DMS 273 treated with DMSO at 0.1 percent for 48 hours (cell line): ENCODE measurements around the gene PANX1.
"Not testable (repeated sequence)": the region's sequence is repeated elsewhere in the genome, so short reads cannot be mapped to it uniquely, and the experiment has no call there.

Experiments
- DNase-seq: peaks from one replicate; lab custom pipeline; 2025; lab: John Stamatoyannopoulos, UW

PANX1 gene, protein sequence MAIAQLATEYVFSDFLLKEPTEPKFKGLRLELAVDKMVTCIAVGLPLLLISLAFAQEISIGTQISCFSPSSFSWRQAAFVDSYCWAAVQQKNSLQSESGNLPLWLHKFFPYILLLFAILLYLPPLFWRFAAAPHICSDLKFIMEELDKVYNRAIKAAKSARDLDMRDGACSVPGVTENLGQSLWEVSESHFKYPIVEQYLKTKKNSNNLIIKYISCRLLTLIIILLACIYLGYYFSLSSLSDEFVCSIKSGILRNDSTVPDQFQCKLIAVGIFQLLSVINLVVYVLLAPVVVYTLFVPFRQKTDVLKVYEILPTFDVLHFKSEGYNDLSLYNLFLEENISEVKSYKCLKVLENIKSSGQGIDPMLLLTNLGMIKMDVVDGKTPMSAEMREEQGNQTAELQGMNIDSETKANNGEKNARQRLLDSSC

DNA sequence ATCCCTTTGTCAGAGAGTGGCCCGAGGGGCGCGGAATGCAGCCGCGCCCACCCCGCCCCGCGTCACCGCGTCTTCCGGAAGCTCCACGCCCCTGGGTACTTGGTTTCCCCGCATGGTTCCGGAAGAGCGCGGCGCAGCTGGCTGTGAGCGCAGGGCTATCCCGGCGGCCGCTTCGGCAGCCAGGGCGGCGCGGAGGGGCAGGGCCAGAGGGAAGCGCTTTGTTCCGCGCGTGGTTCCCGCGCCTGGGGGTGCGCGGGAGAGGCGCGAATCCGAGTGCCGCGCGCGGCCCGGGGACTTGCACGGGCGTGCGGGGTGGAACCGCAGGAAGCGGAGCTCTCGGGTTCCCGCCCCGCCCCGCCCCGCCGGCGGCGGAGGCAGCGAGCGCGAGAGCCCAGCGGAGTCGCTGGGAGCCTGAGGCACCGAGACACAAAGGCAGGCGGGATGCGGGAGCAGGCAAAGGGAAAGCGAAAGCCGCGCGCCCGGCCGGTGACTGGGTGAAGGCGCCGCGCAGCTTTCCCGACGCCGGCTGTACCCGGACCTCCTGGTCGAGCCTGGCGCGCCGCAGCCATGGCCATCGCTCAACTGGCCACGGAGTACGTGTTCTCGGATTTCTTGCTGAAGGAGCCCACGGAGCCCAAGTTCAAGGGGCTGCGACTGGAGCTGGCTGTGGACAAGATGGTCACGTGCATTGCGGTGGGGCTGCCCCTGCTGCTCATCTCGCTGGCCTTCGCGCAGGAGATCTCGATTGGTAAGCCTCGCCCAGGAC, at the start of gene PANX1:
Gene PANX1 (plus strand): TSS at position 96 of the 766 bp plus-strand sequence. CDS start 472 bp downstream, at position 568.
- peak; percentile 51 for DNase-seq

DNA sequence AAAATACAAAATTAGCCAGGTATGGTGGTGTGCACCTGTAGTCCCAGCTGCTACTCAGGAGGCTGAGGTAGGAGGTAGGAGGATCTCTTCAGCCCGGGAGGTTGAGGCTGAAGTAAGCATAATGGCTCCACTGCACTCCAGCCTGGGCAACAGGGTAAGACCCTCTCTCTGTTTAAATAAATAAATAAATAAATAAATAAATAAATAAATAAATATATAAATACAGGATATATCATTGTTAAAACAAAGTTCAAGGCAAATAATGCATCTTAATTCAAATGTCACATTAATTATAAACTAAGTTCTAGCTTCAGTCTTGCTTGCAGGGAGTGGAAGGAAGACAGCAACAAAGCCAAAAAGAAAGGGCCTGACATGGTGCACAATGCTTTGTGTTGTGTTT, 44.5 kb upstream of the PANX1 start:
- DNase-seq, result no peak

DNA sequence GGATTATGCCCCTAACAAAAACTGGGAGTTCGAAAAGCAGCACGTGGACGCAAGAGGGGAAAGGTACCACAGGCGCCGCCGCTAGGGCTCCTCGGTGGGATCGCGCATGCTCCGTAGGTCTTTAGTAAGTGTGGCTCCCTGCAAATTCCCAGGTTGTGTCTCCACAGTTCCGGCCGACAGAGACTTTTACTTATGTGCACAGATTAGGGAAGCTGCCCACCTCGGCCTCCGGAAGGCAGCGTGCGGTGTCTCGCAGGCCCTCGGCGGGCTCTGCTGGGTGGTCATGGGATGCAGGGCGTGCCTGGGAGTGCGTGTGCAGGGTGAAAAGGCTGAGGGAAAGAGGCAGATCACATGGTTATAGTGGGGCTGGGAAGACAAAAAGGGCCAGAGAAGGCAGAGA, 39.7 kb upstream of the PANX1 start:
- DNase-seq, result no peak

DNA sequence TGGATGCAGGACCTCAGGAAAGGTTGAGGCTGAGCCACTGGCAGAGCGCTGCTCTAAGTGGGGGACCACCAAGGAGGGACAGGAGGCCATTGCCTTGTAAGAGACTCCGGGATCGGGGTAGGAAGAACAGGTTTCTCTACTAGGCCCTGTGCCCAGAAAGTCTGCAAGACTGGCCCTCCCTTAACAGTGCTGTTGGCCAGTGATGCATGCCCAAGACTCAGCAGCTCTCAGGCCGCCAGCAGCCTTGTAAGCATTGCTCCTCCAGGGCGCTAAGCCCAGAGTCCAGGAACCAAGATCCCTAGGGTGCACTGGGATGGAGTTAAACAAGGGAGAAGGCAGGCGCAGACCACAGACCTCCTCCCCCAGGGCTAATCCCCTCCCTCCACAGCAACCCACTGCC, 39.3 kb upstream of the PANX1 start:
- DNase-seq, result no peak

DNA sequence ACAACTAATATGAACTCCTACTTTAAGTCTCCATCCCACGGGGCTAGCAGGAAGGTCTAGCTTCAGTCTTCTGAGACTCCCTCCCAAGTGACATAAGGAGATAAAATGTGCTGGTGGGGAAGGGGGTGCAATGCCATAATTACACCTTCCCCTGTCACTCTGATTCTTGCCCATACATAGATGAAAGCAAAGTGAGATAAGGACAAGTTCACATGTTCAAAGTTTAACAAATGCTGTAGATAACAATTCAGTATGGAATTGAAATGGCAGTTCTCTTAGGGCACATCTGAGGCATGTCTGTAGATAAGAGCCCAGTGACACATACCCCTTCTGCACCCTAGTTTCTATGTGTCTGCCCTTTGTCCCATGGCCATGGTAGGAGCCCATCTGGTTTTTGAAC, 38.2 kb upstream of the PANX1 start:
- no peak for DNase-seq

DNA sequence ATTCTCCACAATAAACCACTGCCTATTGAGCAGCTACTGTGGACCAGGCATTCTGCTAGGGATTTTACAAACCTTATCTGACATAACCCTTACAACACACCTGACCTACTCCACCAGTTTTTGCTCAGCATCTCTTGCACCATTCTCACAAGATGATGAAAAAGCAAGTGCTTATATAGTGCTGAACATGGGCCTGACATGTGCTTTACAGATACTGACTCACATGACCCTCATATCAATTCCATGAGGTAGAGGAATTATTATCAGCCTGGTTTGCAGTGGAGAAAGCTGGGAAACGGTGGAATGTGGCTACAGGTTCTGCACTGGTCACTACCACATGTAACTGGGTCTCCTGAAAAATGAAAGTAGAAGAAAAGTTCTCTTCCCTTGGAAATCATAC, 37.5 kb upstream of the PANX1 start:
- no peak for DNase-seq

DNA sequence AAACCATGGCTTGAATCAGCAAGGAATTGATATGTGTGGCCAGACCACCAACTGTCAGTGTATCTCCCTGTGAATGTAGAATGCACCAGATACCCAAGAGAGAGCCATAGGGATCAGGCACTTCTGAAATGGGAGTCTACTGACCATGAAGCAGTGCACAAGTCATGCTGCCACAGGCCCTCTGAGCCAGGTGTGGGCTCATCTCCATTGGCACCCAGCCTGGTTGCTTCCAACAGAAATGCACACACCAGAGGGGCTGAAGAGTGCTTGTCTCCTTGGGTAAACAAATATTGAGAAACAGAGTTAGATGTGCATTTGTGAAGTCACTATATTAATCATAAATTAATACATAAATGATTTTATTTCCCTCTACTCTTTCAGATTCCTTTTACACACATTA, 28.4 kb upstream of the PANX1 start:
- no peak for DNase-seq

DNA sequence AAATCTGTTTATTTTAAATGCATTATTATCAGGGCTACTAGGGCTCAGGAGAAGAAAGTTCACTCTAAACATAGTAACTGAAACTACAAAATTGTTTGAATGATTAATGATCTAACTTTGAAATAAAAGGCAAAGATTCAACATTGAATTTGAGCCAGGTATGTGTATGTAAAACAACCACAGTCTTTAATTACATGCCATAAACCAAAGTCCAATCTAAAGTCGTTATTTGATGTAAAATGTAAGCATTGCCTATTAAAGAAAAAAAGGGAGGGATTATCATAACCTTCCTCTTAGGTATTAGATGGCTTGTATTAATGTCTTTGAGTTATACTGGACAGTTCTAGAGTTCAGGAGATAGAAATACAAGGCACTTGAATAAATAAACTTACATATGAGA, 25.2 kb upstream of the PANX1 start:
- no peak for DNase-seq

DNA sequence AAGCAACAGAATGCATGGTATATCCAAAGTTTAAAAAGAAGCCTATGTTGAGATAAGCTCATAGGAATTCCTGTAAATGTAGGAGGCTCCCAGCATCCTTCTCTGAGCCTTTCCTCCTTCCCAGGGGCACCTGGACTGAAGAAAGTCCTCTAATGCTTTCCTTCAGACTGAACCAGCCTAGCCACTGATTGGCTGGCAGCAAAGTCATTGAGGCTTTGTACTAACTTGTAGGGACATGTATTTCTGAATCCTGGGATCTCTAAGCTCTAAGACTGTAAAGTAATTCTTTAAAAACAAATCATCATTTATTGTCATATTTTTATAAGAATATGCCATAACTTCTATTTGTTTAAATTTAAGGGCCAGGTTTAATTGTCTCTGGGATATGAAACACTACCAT, 23.9 kb upstream of the PANX1 start:
- DNase-seq, result no peak

DNA sequence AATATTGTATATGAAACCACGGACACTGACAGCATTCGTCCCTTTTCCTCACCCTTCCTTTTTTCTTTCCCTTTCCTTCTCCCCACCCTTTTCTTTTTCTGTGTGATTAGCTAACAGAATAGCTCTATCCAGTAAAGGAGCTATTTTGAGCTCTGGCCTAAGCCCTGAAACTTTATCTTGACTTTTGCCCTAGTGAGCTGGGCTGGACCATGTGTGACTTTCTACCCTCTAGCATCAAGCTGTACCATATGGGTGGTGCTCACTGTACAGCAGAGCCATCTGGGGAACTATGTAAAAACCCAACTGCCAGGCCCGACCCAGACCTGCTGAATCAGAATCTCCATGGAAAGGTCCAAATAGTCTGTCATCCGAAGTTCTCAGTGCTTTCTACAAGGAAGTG, 21.9 kb upstream of the PANX1 start:
- DNase-seq, result no peak

DNA sequence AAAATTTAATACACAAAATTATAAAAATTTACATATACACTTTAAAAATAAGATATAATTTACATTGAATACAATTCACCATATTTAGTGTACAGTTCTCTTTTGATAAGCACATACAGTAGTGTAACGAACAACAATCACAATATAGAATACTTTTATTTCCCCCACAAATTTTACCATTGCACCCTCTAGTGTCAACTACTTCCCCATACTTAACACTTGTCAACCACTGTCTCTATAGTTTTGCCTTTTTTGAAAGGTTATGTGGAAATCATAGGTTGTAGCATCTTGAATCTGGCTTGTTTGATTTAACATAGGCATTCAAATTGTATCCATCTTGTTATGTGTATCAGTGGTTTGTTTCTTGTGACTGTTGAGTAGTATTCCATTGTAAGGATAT, 21.3 kb upstream of the PANX1 start:
- no peak for DNase-seq

DNA sequence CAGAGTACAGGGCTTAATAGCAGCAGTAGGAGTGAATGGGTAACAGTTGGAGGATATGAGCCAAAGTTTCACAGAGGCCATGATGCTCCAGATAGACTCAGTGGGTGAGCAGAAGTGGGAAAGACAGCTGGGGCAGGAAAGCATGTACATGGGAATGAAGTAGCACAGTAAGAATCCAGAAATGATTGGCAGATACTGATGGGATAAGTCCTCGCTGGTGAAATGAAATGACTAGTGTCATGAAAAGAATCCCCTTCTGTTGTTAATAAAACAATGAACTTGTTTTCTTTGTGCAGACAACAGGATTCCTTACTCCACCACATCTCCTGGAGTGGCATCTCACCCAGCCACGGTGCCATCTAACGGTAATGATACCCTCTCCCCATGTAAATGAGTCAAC, 17.4 kb upstream of the PANX1 start:
- DNase-seq, result no peak

DNA sequence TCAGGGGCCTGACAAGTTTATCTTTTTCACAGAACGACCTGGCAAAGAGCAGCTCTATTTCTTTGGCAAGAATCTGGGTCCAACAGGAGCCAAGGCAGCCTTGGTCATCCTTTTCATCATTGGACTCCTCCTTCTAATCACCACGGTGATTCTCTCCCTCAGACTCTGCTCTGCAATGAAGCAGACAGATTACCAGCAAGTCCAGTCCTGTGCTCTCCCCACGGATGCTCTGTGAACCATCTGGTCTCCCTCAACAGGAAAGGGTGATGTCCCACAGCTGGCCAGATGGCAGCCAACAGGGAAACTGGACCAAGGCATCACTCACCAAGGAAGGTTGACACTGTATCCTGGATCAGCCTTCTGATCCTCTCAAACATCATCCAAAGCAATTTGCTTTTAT, 17.0 kb upstream of the PANX1 start:
- DNase-seq, result no peak

DNA sequence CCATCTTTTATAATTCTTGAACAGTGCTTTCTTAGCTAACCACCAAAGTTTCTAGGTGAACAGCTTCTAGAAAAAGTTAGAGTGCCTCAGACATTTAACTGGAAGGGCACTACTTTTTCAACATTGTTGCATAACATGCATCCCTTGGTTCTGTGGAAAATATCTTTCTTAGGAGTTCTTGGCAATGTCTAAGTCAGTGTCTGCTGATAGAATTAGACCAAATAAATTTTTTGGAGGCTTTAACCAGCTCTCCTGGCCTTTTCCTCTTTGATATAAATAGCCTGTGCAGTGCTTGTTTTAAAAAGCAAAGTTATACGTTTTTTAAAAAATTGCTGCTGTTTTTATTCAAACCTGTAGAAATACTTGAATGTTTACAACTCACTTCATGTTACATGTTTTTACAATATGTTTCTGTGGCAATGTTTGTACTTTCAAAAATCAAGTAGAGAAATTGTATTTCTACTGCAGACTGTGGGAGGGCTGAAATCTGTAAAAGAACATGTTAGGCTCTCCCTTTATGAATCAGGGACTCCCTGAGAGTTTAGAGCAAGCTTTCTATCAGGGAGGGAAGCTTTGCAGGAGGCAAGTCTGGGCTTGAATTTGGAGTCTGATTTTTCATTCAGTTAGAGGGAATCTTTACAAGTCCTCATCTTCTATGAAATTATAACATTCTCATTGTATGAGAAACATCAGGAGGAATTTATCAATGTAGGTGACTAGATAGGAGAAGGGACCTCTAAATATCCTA, 16.3 kb upstream of the PANX1 start:
- DNase-seq, result no peak

DNA sequence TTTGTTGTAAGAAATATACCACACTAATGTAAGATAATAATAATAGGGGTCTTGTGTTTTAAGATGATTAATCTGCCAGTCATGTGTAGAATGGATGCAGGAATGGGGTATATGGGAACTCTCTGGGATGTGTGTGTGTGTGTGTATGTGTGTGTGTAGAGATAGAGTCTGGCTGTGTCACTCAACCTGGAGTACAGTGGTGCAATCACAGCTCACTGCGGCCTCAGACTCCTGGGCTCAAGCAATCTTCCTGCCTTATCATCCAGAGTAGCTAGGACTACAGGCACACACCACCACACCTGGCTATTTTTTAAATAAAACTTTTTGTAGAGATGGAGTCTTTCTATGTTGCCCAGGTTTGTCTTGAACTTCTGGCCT, 11.5 kb upstream of the PANX1 start:
- no peak for DNase-seq

DNA sequence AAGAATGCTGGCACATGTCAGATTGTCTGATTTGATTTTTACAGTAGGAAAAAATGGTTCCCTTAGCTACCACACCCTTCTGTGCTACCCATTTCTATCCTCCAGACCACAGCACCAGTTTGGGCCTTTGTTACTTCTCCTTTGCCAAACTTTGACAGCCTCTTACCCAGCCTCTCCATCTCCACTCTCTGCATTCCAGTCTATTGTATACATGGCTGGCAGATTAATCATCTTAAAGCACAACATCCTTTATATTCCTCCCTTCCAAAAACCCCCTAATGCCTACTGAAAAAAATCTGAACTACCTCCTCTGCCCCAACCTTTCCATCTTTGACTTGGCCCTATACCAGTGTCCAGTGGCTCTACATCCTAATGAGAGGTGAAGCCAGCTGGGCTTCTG, 10.8 kb upstream of the PANX1 start:
- DNase-seq, result no peak

DNA sequence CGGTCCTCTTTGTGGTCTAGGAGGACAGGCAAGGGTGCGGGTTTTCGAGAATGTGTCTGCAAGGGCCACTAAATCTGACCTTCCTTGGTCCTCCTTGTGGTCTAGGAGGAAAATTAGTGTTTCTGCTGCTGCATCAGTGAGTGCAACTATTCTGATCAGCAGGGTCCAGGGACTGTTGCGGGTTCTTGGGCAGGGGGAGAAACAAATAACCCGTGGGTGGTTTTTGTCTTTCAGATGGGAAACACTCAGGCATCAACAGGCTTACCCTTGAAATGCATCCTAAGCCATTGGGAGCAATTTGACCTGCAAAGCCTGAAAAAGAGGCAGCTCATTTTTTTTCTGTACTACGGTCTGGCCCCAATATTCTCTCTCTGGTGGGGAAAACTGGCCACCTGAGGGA, 9.0 kb upstream of the PANX1 start:
- DNase-seq, result not testable (repeated sequence)

DNA sequence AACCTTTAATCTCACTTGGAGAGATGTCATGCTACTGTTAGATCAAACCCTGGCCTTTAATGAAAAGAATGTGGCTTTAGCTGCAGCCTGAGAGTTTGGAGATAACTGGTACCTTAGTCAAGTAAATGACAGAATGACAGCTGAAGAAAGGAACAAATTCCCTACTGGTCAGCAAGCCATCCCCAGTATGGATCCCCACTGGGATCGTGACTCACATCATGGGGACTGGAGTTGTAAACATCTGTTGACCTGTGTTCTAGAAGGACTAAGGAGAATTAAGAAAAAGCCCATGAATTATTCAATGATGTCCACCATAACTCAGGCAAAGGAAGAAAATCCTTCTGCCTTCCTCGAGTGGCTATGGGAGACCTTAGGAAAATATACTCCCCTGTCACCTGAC, 8.1 kb upstream of the PANX1 start:
- not testable (repeated sequence) for DNase-seq

DNA sequence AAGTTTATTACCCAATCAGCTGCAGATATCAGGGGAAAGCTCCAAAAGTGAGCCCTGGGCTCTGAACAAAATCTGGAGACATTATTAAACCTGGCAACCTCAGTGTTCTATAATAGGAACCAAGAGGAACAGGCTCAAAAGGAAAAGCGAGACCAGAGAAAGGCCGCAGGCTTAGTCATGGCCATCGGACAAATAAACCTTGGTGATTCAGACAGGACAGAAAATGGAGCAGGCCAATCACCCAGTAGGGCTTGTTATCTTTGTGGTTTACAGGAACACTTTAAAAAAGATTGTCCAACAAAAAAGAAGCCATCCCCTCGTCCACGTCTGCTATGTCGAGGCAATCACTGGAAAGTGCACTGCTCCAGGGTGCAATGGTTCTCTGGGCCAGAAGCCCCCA, 7.7 kb upstream of the PANX1 start:
- DNase-seq, result no peak

DNA sequence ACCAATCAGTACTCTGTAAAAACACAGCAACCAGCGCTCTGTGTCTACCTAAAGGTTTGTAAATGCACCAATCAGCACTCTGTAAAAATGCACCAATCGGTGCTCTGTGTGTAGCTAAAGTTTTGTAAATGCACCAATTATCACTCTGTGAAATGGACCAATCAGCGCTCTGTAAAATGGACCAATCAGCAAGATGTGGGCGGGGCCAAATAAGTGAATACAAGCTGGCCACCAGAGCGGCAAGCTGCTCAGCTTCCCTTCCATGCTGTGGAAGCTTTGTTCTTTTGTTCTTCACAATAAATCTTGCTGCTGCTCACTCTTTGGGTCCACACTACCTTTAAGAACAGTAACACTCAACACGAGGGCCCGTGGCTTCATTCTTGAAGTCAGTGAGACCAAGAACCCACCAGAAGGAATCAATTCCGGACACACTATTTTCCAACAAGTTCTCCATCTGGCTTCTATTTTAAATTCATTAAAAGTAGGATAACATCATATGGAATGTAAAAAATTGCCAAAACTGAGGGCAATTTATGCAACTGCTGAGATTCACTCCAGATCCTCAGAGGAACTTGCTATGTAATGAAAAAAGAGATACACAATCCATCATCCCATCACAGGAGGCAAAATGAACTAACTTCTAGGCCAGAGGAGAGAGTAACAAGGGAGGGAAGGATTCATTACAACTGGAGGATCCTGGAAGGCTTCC, 3.1 kb upstream of the PANX1 start:
- no peak for DNase-seq

DNA sequence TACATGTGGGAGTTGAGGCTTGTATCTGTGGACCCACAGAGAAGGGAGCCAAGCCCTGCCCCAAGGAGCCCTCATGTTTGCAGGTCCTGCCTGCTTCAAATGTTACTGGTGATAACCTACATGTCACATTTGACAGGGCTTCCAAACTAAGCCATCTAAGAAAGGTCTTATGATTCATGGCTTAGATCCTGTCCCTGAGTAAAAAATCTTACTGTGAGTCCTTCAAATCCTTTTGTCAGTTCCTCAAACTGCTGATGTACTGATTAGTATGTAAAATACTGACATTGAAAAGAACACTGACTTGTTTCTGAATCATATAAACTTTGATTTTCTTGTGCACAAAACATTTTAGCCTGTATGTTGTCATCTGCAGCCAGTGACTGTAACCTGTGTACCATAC, 1.0 kb upstream of the PANX1 start:
- DNase-seq, result no peak

DNA sequence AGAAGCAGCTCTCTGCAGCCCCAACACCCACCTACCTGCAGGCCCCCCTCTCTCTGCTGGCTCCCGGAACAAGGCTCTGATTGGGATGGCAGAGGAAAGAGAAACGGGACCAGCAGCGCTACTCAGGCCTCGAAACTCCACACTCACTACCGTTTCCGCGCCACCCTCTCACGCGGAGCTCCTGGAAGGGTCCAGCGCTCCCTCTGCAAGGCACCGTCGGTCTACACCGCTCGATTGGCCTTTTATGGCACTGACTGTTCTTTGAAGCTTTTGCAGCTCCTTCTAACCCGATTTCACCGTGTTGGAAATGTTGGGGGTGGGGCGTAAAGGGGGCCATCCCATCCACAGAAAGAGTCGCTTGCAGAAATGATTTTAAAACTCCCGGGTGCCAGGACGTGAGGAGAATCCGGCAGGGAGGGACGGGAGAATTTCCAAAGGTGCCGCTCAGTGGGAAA, 323 bp upstream of the PANX1 start:
- DNase-seq, result no peak
